ENCODE data around the gene DTX4. TPM values are rescaled to one million over a fixed set of nuclear protein-coding genes. Genes with fewer than 3 reads are reported as not detected.

The DTX4 gene
- polyA plus RNA-seq, 2 donors = 1.8 to 2.4 TPM

GRCh38 chr11:59199546-59200422, 27.9 kb downstream of the DTX4 start:
- Histone ChIP-seq H3K4me1 (ENCODE audit: control insufficient read depth in 2 of 2, insufficient read depth in 2 of 2, low read length in 1 of 2) (no peaks in the 10 kb centered on the region), H3K4me3 (ENCODE audit: low read depth in 1 of 2, low read length in 2 of 2) (no peak overlapping the region), H3K9me3 (ENCODE audit: control insufficient read depth in 2 of 2, insufficient read depth in 1 of 2, low read depth in 1 of 2, low read length in 1 of 2) (no peaks in the 10 kb centered on the region), H3K27ac (ENCODE audit: low read depth in 2 of 2, low read length in 1 of 2) (no peak overlapping the region), H3K27me3 (ENCODE audit: control insufficient read depth in 1 of 2, insufficient read depth in 2 of 2, low read length in 2 of 2) (no peaks in the 10 kb centered on the region), H3K36me3 (ENCODE audit: control insufficient read depth in 2 of 2, insufficient read depth in 2 of 2, low read length in 1 of 2) (peaks cover 6 to 9% of the 10 kb centered on the region in 2 donors)
- WGBS, 2 donors = 70 to 72% methylated on average over 14 of the region's 14 CpGs

- peaks cover 12 to 14% of the 10 kb centered on the region in 2 donors for H3K36me3 ChIP-seq (ENCODE audit: control insufficient read depth in 2 of 2, insufficient read depth in 2 of 2, low read length in 1 of 2)
These were observed 28.5 kb downstream of the DTX4 start for GRCh38 chr11:59200423-59200746.

DNA sequence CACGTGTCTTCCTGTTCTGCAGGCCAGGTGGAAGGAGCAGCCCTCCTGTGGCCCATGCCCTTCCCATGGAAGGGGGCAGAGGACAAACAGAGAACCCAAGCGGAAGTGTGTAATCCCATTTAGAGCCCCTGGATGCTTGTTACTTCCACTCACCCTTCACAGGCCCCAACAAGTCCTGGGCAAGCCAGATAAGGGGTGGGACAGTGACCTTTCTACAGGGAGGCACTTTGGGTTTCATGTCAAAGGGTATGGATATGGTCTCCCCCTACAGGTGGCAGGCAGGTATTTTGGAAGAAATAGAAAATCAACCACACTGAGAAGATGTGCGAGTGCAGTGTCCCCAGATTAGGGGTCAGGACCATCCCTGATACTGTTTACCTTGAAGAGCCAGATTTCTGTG, 29.4 kb downstream of the DTX4 start:
- H3K4me3 ChIP-seq (ENCODE audit: low read depth in 1 of 2, low read length in 2 of 2) = no peak overlapping the region
- peaks cover 0 to 3% of the 10 kb centered on the region in 2 donors for H3K4me1 ChIP-seq (ENCODE audit: control insufficient read depth in 2 of 2, insufficient read depth in 2 of 2, low read length in 1 of 2)
- no peak overlapping the region for H3K27ac ChIP-seq (ENCODE audit: low read depth in 2 of 2, low read length in 1 of 2)
- H3K36me3 ChIP-seq (ENCODE audit: control insufficient read depth in 2 of 2, insufficient read depth in 2 of 2, low read length in 1 of 2) = peaks cover 12 to 14% of the 10 kb centered on the region in 2 donors
- 79 to 86% methylated on average over 3 of the region's 3 CpGs for WGBS, 2 donors
- H3K9me3 ChIP-seq (ENCODE audit: control insufficient read depth in 2 of 2, insufficient read depth in 1 of 2, low read depth in 1 of 2, low read length in 1 of 2) = no peaks in the 10 kb centered on the region
- H3K27me3 ChIP-seq (ENCODE audit: control insufficient read depth in 1 of 2, insufficient read depth in 2 of 2, low read length in 2 of 2) = no peaks in the 10 kb centered on the region

More at GRCh38 chr11:59200423-59200746, 28.5 kb downstream of the DTX4 start:
- 47 to 64% methylated on average over 4 of the region's 4 CpGs for WGBS, 2 donors
- Histone ChIP-seq H3K27ac (ENCODE audit: low read depth in 2 of 2, low read length in 1 of 2) (no peak overlapping the region), H3K4me3 (ENCODE audit: low read depth in 1 of 2, low read length in 2 of 2) (no peak overlapping the region), H3K27me3 (ENCODE audit: control insufficient read depth in 1 of 2, insufficient read depth in 2 of 2, low read length in 2 of 2) (no peaks in the 10 kb centered on the region), H3K9me3 (ENCODE audit: control insufficient read depth in 2 of 2, insufficient read depth in 1 of 2, low read depth in 1 of 2, low read length in 1 of 2) (no peaks in the 10 kb centered on the region), H3K4me1 (ENCODE audit: control insufficient read depth in 2 of 2, insufficient read depth in 2 of 2, low read length in 1 of 2) (no peaks in the 10 kb centered on the region)

GRCh38 chr11:59204746-59205145, 32.8 kb downstream of the DTX4 start:
- Histone ChIP-seq H3K4me1 (ENCODE audit: control insufficient read depth in 2 of 2, insufficient read depth in 2 of 2, low read length in 1 of 2) (peaks cover 0 to 3% of the 10 kb centered on the region in 2 donors), H3K4me3 (ENCODE audit: low read depth in 1 of 2, low read length in 2 of 2) (no peak overlapping the region), H3K27ac (ENCODE audit: low read depth in 2 of 2, low read length in 1 of 2) (no peak overlapping the region), H3K36me3 (ENCODE audit: control insufficient read depth in 2 of 2, insufficient read depth in 2 of 2, low read length in 1 of 2) (peaks cover 11 to 12% of the 10 kb centered on the region in 2 donors), H3K27me3 (ENCODE audit: control insufficient read depth in 1 of 2, insufficient read depth in 2 of 2, low read length in 2 of 2) (no peaks in the 10 kb centered on the region), H3K9me3 (ENCODE audit: control insufficient read depth in 2 of 2, insufficient read depth in 1 of 2, low read depth in 1 of 2, low read length in 1 of 2) (no peaks in the 10 kb centered on the region)
- 93 to 96% methylated on average over 3 of the region's 3 CpGs for WGBS, 2 donors

DNA sequence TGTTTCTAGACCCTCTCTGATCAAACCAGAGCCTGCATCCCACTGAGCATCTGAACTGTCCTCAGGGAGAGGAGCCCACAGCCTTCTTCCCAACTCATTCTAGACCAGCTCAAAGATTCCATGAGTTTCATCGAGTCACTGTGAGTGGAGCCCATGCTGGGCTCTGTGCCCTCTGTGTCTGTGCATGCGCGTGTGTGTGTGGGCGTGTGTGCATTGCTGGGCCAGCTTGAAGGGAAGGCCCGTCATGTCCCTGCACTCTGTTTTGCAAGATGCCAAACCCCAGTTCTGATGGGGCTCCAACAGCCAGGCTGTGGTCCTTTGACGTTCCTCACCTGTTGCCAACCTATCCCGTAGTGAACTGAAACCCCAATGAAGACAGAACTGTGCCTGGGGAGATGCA, 33.7 kb downstream of the DTX4 start:
- Histone ChIP-seq H3K4me1 (ENCODE audit: control insufficient read depth in 2 of 2, insufficient read depth in 2 of 2, low read length in 1 of 2) (peaks cover 0 to 3% of the 10 kb centered on the region in 2 donors), H3K4me3 (ENCODE audit: low read depth in 1 of 2, low read length in 2 of 2) (no peak overlapping the region), H3K27ac (ENCODE audit: low read depth in 2 of 2, low read length in 1 of 2) (no peak overlapping the region), H3K27me3 (ENCODE audit: control insufficient read depth in 1 of 2, insufficient read depth in 2 of 2, low read length in 2 of 2) (no peaks in the 10 kb centered on the region), H3K9me3 (ENCODE audit: control insufficient read depth in 2 of 2, insufficient read depth in 1 of 2, low read depth in 1 of 2, low read length in 1 of 2) (no peaks in the 10 kb centered on the region), H3K36me3 (ENCODE audit: control insufficient read depth in 2 of 2, insufficient read depth in 2 of 2, low read length in 1 of 2) (peaks cover 11 to 12% of the 10 kb centered on the region in 2 donors)
- 82 to 83% methylated on average over 7 of the region's 7 CpGs for WGBS, 2 donors

DNA sequence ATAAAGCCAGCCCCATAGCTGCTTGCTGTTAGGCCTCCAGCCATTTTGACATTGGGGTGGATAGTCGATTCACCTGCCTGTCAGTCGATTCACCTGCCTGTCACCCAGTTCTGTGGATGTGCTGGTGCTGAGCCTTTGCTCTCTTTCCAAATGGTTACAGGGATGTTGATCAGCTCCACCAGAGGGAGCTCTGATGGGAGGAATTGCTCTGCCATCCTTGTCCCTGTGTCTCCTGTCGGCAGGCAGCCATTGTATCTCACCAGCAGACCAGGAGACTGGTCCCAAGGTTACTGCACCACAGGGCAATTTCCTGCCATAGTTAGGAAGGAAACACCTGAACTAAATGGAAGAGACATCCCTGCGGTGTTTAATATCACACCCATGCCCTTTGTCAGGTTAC, 34.7 kb downstream of the DTX4 start:
- no peak overlapping the region for H3K27ac ChIP-seq (ENCODE audit: low read depth in 2 of 2, low read length in 1 of 2)
- H3K9me3 ChIP-seq (ENCODE audit: control insufficient read depth in 2 of 2, insufficient read depth in 1 of 2, low read depth in 1 of 2, low read length in 1 of 2) = no peaks in the 10 kb centered on the region
- peaks cover 0 to 3% of the 10 kb centered on the region in 2 donors for H3K4me1 ChIP-seq (ENCODE audit: control insufficient read depth in 2 of 2, insufficient read depth in 2 of 2, low read length in 1 of 2)
- no peak overlapping the region for H3K4me3 ChIP-seq (ENCODE audit: low read depth in 1 of 2, low read length in 2 of 2)
- 66 to 69% methylated on average over 4 of the region's 4 CpGs for WGBS, 2 donors
- peaks cover 11 to 12% of the 10 kb centered on the region in 2 donors for H3K36me3 ChIP-seq (ENCODE audit: control insufficient read depth in 2 of 2, insufficient read depth in 2 of 2, low read length in 1 of 2)
- no peaks in the 10 kb centered on the region for H3K27me3 ChIP-seq (ENCODE audit: control insufficient read depth in 1 of 2, insufficient read depth in 2 of 2, low read length in 2 of 2)

DNA sequence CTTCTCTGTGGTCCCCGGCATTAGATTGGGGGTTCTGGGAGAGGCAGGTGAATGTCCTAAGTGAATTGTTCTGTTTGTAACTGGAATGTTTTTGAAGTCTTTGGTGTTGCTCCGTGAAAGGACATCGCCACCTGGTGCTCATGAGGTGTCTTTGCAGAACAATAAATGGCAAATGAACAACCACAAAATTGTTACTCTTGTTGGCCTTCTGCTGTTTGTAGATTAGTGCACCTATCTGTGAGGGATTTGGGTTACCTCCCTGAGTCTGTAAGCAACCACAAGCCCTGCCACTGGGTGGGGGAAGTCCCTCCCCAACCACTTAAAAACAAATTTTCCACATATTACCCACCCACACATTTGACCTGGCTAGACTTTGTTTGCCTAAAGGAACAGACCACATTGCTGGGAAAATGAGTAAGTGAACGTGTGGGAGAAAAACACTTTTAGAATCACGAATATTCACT, 36.1 kb downstream of the DTX4 start:
- H3K36me3 ChIP-seq (ENCODE audit: control insufficient read depth in 2 of 2, insufficient read depth in 2 of 2, low read length in 1 of 2) = peaks cover 11 to 12% of the 10 kb centered on the region in 2 donors
- no peaks in the 10 kb centered on the region for H3K9me3 ChIP-seq (ENCODE audit: control insufficient read depth in 2 of 2, insufficient read depth in 1 of 2, low read depth in 1 of 2, low read length in 1 of 2)
- no peaks in the 10 kb centered on the region for H3K27me3 ChIP-seq (ENCODE audit: control insufficient read depth in 1 of 2, insufficient read depth in 2 of 2, low read length in 2 of 2)
- 4% methylated on average over 5 of the region's 5 CpGs for WGBS, 2 donors
- no peak overlapping the region for H3K4me3 ChIP-seq (ENCODE audit: low read depth in 1 of 2, low read length in 2 of 2)
- H3K4me1 ChIP-seq (ENCODE audit: control insufficient read depth in 2 of 2, insufficient read depth in 2 of 2, low read length in 1 of 2) = peaks cover 0 to 3% of the 10 kb centered on the region in 2 donors
- no peak overlapping the region for H3K27ac ChIP-seq (ENCODE audit: low read depth in 2 of 2, low read length in 1 of 2)

- H3K4me3 ChIP-seq (ENCODE audit: low read depth in 1 of 2, low read length in 2 of 2) = no peak overlapping the region
- whole genome bisulfite sequencing, 2 donors = 67 to 77% methylated on average over 2 of the region's 2 CpGs
- no peak overlapping the region for H3K27ac ChIP-seq (ENCODE audit: low read depth in 2 of 2, low read length in 1 of 2)
- no peaks in the 10 kb centered on the region for H3K9me3 ChIP-seq (ENCODE audit: control insufficient read depth in 2 of 2, insufficient read depth in 1 of 2, low read depth in 1 of 2, low read length in 1 of 2)
- H3K4me1 ChIP-seq (ENCODE audit: control insufficient read depth in 2 of 2, insufficient read depth in 2 of 2, low read length in 1 of 2) = peaks cover 0 to 3% of the 10 kb centered on the region in 2 donors
- no peaks in the 10 kb centered on the region for H3K27me3 ChIP-seq (ENCODE audit: control insufficient read depth in 1 of 2, insufficient read depth in 2 of 2, low read length in 2 of 2)
- H3K36me3 ChIP-seq (ENCODE audit: control insufficient read depth in 2 of 2, insufficient read depth in 2 of 2, low read length in 1 of 2) = peaks cover 11 to 12% of the 10 kb centered on the region in 2 donors
These were observed 37.0 kb downstream of the DTX4 start for GRCh38 chr11:59208956-59209355.

DNA sequence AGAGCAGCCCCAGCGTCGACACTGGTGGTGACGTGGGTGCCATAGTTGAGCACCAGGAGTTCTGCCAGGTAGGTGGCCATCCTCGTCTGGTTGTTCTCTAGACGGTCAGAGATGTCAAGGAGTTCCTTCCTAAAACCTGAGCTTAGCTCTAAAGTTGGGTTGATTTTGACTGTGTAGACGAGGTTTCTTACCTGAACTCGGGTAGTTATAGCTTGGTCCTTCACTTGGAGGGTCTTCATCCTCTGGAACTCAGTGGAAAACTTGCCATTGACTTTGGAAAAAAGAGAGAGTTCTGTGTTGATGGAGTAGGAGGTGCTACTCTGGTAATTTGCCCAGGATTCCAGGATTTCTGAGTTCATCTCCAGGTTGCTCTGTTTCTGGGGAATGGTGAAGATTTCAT, 40.3 kb downstream of the DTX4 start:
- H3K27me3 ChIP-seq (ENCODE audit: control insufficient read depth in 1 of 2, insufficient read depth in 2 of 2, low read length in 2 of 2) = no peaks in the 10 kb centered on the region
- no peaks in the 10 kb centered on the region for H3K4me1 ChIP-seq (ENCODE audit: control insufficient read depth in 2 of 2, insufficient read depth in 2 of 2, low read length in 1 of 2)
- no peaks in the 10 kb centered on the region for H3K36me3 ChIP-seq (ENCODE audit: control insufficient read depth in 2 of 2, insufficient read depth in 2 of 2, low read length in 1 of 2)
- no peak overlapping the region for H3K4me3 ChIP-seq (ENCODE audit: low read depth in 1 of 2, low read length in 2 of 2)
- H3K9me3 ChIP-seq (ENCODE audit: control insufficient read depth in 2 of 2, insufficient read depth in 1 of 2, low read depth in 1 of 2, low read length in 1 of 2) = no peaks in the 10 kb centered on the region
- H3K27ac ChIP-seq (ENCODE audit: low read depth in 2 of 2, low read length in 1 of 2) = peak overlapping the region in 1 of 2 donors; percentile 4
- 82 to 88% methylated on average over 7 of the region's 7 CpGs for WGBS, 2 donors
